Measurements from ENCODE around the gene NALCN.

The NALCN gene

GRCh38 chr13:101452519-101453485, 36.5 kb upstream of the NALCN start, which contains the start of gene ITGBL1:
Gene ITGBL1 (plus strand): TSS chr13:101452675. CDS start chr13:101452834, 159 bp downstream.
- TF ChIP-seq, protein P1, sequence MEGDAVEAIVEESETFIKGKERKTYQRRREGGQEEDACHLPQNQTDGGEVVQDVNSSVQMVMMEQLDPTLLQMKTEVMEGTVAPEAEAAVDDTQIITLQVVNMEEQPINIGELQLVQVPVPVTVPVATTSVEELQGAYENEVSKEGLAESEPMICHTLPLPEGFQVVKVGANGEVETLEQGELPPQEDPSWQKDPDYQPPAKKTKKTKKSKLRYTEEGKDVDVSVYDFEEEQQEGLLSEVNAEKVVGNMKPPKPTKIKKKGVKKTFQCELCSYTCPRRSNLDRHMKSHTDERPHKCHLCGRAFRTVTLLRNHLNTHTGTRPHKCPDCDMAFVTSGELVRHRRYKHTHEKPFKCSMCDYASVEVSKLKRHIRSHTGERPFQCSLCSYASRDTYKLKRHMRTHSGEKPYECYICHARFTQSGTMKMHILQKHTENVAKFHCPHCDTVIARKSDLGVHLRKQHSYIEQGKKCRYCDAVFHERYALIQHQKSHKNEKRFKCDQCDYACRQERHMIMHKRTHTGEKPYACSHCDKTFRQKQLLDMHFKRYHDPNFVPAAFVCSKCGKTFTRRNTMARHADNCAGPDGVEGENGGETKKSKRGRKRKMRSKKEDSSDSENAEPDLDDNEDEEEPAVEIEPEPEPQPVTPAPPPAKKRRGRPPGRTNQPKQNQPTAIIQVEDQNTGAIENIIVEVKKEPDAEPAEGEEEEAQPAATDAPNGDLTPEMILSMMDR (IDR thresholded peaks at IDR 0.05; ENCODE audit: extremely low read depth, missing control alignments), result no peak
- no peak for DNase-seq (ENCODE audit: low spot score)

DNA sequence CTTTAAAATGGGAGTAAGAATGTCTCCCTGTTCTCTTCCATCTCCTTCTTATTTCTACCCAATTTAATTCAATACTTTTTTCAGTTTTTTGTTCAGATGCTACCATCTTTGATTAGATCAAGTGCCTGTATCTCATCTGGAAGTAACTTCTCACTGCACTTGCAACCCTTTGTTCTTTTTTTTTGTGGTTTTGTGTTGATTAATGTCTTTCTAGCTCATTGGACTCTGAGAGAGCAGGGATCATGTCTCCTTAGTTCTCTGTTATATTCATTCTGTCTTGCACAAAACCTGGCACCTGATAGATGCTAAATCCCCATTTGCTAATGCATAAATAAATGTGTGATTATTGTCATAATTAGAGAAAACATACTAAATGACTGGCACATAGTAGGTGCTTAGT, 35.3 kb upstream of the NALCN start:
- DNase-seq (ENCODE audit: low spot score), result no peak
- TF ChIP-seq, protein P1 (IDR thresholded peaks at IDR 0.05; ENCODE audit: extremely low read depth, missing control alignments), result no peak

GRCh38 chr13:101450749-101451130, 34.4 kb upstream of the NALCN start:
- DNase-seq (ENCODE audit: low spot score), result no peak
- TF ChIP-seq, protein P1 (IDR thresholded peaks at IDR 0.05; ENCODE audit: extremely low read depth, missing control alignments), result no peak

DNA sequence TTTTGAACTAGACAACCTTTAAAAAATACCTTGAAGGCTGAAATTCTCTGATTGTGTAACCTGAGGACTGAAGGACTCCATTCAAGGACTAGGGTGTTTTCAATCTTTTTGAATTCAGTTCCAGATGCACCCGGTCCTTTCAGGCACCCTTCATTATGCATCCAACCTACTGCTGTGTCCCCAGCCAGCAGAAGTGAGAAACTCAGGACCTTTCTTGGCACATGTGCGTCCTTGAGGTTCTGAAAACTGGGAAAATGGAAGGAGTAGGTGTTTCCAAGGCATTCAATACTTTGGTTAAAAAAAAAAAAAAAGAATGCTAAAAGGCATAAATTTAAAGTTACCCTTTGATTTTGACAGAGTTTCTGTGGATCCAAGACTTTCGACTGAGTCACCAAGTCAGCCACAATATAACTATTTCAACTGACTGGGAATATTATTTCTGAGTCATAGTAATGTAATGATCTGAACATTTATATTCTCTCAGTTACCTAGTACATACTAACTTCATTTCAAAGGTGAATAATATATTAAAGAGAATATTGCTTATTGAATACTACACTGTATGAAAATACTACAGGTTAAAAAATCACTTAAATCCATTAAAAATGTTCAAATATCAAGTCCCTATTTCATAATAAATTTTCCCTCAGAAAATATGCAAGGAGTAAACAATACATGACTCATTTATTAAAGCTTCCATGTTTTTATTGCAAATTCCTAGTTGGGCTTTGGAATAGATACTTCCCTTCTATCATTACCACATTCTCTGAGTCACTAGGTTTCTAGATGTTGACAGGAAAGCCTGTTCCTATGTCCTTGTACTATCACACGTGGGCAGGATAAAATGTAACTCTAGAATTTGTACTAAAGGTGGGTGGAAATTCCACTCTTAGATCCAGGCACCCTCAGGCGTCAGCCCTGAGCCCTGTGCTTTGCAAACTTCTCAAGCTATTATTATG, 33.8 kb upstream of the NALCN start:
- DNase-seq (ENCODE audit: low spot score), result no peak
- TF ChIP-seq, protein P1 (IDR thresholded peaks at IDR 0.05; ENCODE audit: extremely low read depth, missing control alignments), result no peak

- DNase-seq (ENCODE audit: low spot score), result no peak
- TF ChIP-seq, protein P1 (IDR thresholded peaks at IDR 0.05; ENCODE audit: extremely low read depth, missing control alignments), result no peak
These were observed 31.5 kb upstream of the NALCN start for GRCh38 chr13:101447852-101448251.

DNA sequence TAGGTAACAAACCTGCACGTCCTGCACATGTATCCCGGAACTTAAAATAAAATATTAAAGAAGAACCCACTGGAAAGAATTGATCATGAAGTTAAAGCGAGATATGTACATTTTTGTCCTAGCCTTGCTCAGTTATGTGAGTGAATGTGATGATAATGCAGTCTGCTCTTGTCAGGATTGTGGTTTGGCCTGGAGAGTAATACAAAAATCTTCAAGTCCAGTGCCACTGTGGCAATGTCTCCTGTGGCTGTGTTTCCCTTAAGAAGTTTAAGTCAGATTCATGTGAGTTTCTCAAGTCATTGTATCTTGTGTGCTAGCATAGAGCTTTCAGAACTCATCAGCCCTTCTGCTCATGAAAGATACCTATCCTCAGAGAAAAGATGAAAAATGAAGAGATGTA, 18.2 kb upstream of the NALCN start:
- TF ChIP-seq, protein P1 (IDR thresholded peaks at IDR 0.05; ENCODE audit: extremely low read depth, missing control alignments), result no peak
- no peak for DNase-seq (ENCODE audit: low spot score)
